PC-9 (cell line): ENCODE data around the gene CHRDL2. TPM values are rescaled to one million over a fixed set of nuclear protein-coding genes. Genes with fewer than 3 reads are reported as not detected.

Source experiments
- BruUV-seq: library from RNA; stranded (reverse); fragments of 400-500 nt; replicated peaks from 2 replicates; lab custom pipeline; 2021; lab: Mats Ljungman, UMichigan
- CTCF ChIA-PET: fragments of 300-600 bp; sonication (Branson Sonifier 250); formaldehyde crosslinking; loops from one replicate; lab custom pipeline; 2022; ENCODE audit warnings: antibody characterized with exemption; lab: Charles Lee
- POLR2A ChIA-PET: fragments of 300-600 bp; sonication (Branson Sonifier 250); formaldehyde crosslinking; loops from one replicate; lab custom pipeline; 2022; ENCODE audit warnings: antibody characterized with exemption; ENCODE audit not compliant: unreplicated experiment; lab: Charles Lee
- DNase-seq, 2 experiments: peaks; one replicate each; pipeline versions ENCODE4 v3.0.0 to v3.0.0-alpha.2; 2015 to 2022; ENCODE audit warnings: mixed read lengths in 1 of 2
- H2AFZ ChIP-seq: fragments of 200-600 bp; sonication (generic); 2 replicates; pipeline ENCODE4 v1.8.1; 2017; ENCODE audit warnings: antibody characterized with exemption
- H3F3A ChIP-seq: fragments of 200-600 bp; sonication (generic); 2 replicates; pipeline ENCODE4 v1.8.1; 2017; ENCODE audit warnings: antibody characterized with exemption, mild to moderate bottlenecking, low read depth; ENCODE audit not compliant: insufficient read depth
- H3K27ac ChIP-seq: fragments of 200-600 bp; sonication (generic); 2 replicates; pipeline ENCODE4 v1.6.1; 2016; ENCODE audit warnings: mixed run types
- H3K27me3 ChIP-seq: fragments of 200-600 bp; sonication (generic); 2 replicates; pipeline ENCODE4 v1.6.1; 2016; ENCODE audit warnings: low read depth, mixed run types; ENCODE audit not compliant: insufficient read depth
- H3K36me3 ChIP-seq: fragments of 200-600 bp; sonication (generic); 2 replicates; pipeline ENCODE4 v1.6.1; 2016; ENCODE audit warnings: low read depth, mixed run types
- H3K4me1 ChIP-seq: fragments of 200-600 bp; sonication (generic); replicated peaks from 2 replicates; pipeline ENCODE4 v1.6.1; 2016; ENCODE audit warnings: mixed run types; ENCODE audit not compliant: insufficient read depth
- H3K4me2 ChIP-seq: fragments of 200-600 bp; sonication (generic); 2 replicates; pipeline ENCODE4 v1.6.1; 2017; ENCODE audit warnings: mixed run types
- H3K4me3 ChIP-seq: fragments of 200-600 bp; sonication (generic); 2 replicates; pipeline ENCODE4 v1.6.1; 2016; ENCODE audit warnings: mixed run types
- H3K79me2 ChIP-seq: fragments of 200-600 bp; sonication (generic); 2 replicates; pipeline ENCODE4 v1.6.1; 2017; ENCODE audit warnings: low read depth, mixed run types
- H3K9me2 ChIP-seq: fragments of 200-600 bp; sonication (generic); 2 replicates; pipeline ENCODE4 v1.8.1; 2017; ENCODE audit warnings: mild to moderate bottlenecking; ENCODE audit not compliant: insufficient read depth
- H3K9me3 ChIP-seq: fragments of 200-600 bp; sonication (generic); 2 replicates; pipeline ENCODE4 v1.8.1; 2016; ENCODE audit warnings: low read depth; ENCODE audit not compliant: insufficient read depth
- H4K20me1 ChIP-seq: fragments of 200-600 bp; sonication (generic); 2 replicates; pipeline ENCODE4 v1.8.1; 2017; ENCODE audit not compliant: insufficient read depth
- CTCF ChIP-seq: fragments of 200-600 bp; sonication (generic); conservative IDR thresholded peaks from 2 replicates; pipeline ENCODE4 v1.6.1; 2017; ENCODE audit warnings: mixed run types, antibody characterized with exemption, mild to moderate bottlenecking, moderate library complexity
- EZH2 ChIP-seq: fragments of 200-600 bp; sonication (generic); IDR thresholded peaks from 2 replicates; pipeline ENCODE4 v1.8.0; 2017; ENCODE audit warnings: antibody characterized with exemption, low read depth
- intact Hi-C: fragments of 100-400 bp; cut with micrococcal nuclease; formaldehyde crosslinking; loops from one replicate; pipeline ENCODE4 v1.10.0; 2022; ENCODE audit not compliant: unreplicated experiment
- total RNA-seq: library from RNA; stranded (reverse); gene quantifications from 2 replicates; pipeline ENCODE4 v1.2.3, GENCODE V29; 2021

Gene CHRDL2
- total RNA-seq, 1 experiment from 2014 or later: not detected

- ChIA-PET CTCF (interaction anchor here (0.7 kb wide), 1 partner anchor 190 kb away, joined by 5 read pairs; no protein-coding TSS in a partner anchor), POLR2A (no interaction called here)
- 0 out of 2 replicates have a peak, but pooled peaks cover 5% of the 10 kb centered on the region for H3F3A ChIP-seq
- H3K4me3 ChIP-seq: no peak overlapping the region
- no peaks in the 10 kb centered on the region for H3K4me1 ChIP-seq
- no peaks in the 10 kb centered on the region for H3K9me3 ChIP-seq
- peaks cover 94% of the 10 kb centered on the region for H3K79me2 ChIP-seq
- no TSS peak for BruUV-seq
- TF ChIP-seq CTCF (no peak), EZH2 (no peak)
- no peak overlapping the region for H3K27ac ChIP-seq
- H3K27me3 ChIP-seq: no peaks in the 10 kb centered on the region
- no peak overlapping the region for H3K4me2 ChIP-seq
- no peak for DNase-seq
- H3K36me3 ChIP-seq: no peaks in the 10 kb centered on the region
- no peaks in the 10 kb centered on the region for H3K9me2 ChIP-seq
- intact Hi-C loops: no loop called here
- H2AFZ ChIP-seq: no peak overlapping the region
- peaks cover 12% of the 10 kb centered on the region for H4K20me1 ChIP-seq
Measured at GRCh38 chr11:74775762-74776161, 44.5 kb upstream of the CHRDL2 start.

GRCh38 chr11:74773476-74773875 is 42.2 kb upstream of the CHRDL2 start:
- H3K4me1 ChIP-seq: no peaks in the 10 kb centered on the region
- intact Hi-C loops: no loop called here
- H3K79me2 ChIP-seq: peaks cover 91% of the 10 kb centered on the region
- no TSS peak for BruUV-seq
- H3K9me2 ChIP-seq: no peaks in the 10 kb centered on the region
- no peak overlapping the region for H3K4me2 ChIP-seq
- H3F3A ChIP-seq: 0 out of 2 replicates have a peak, but pooled peaks cover 5% of the 10 kb centered on the region
- TF ChIP-seq EZH2 (no peak), CTCF (no peak)
- H3K9me3 ChIP-seq: no peaks in the 10 kb centered on the region
- CTCF ChIA-PET: no interaction called here
- no peak overlapping the region for H3K4me3 ChIP-seq
- H2AFZ ChIP-seq: no peak overlapping the region
- POLR2A ChIA-PET: no interaction called here
- no peaks in the 10 kb centered on the region for H3K27me3 ChIP-seq
- no peaks in the 10 kb centered on the region for H3K36me3 ChIP-seq
- no peak overlapping the region for H3K27ac ChIP-seq
- no peak for DNase-seq
- peaks cover 12% of the 10 kb centered on the region for H4K20me1 ChIP-seq

- H3K4me1 ChIP-seq: no peaks in the 10 kb centered on the region
Measured at GRCh38 chr11:74771139-74771538, 39.9 kb upstream of the CHRDL2 start.

More at GRCh38 chr11:74771139-74771538, 39.9 kb upstream of the CHRDL2 start:
- Histone ChIP-seq H3K9me3 (no peaks in the 10 kb centered on the region), H3K27me3 (no peaks in the 10 kb centered on the region), H3K36me3 (no peaks in the 10 kb centered on the region), H3F3A (0 out of 2 replicates have a peak, but pooled peaks cover 5% of the 10 kb centered on the region), H3K4me2 (no peak overlapping the region), H4K20me1 (peaks cover 4% of the 10 kb centered on the region), H2AFZ (no peak overlapping the region), H3K79me2 (peaks cover 86% of the 10 kb centered on the region), H3K27ac (no peak overlapping the region), H3K4me3 (no peak overlapping the region), H3K9me2 (no peaks in the 10 kb centered on the region)
- DNase-seq: no peak
- intact Hi-C loops: no loop called here
- no TSS peak for BruUV-seq
- TF ChIP-seq EZH2 (no peak), CTCF (no peak)
- POLR2A ChIA-PET: no interaction called here
- CTCF ChIA-PET: no interaction called here
